ENCODE results near the gene ANO9. TPM values are rescaled to one million over a fixed set of nuclear protein-coding genes. Genes with fewer than 3 reads are reported as not detected.
"Not testable (repeated sequence)": the region's sequence is repeated elsewhere in the genome, so short reads cannot be mapped to it uniquely, and the experiment has no call there.

Gene ANO9
- total and polyA plus RNA-seq, 2 donors from 2014 or later = 11.3 to 21.8 TPM

DNA sequence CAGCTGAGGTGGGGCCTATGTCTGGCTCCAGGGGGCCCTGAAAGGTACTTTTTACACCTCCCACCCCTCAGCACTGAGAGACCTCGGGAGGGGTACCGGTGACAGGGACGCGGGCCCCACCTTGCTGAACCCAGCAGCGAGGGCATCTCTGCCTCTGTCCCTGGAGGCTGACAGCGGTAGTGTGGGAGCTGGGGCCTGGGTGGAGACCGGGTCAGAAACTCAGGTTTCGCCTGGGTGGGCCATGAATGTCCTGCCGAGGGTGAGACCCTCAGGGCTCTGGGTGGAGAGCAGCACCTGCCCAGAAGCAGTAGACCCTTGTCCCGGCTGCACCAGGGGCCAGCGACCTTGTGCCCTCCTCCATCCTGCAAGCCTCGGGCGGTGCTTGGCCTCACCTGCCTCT is 30.5 kb upstream of the ANO9 start:
- DNase-seq = peak in 1 of 5 donors; percentile 55
- intact Hi-C loops (cut with DNase I) = no loop called here
- Histone ChIP-seq H3K36me3 (ENCODE audit: control insufficient read depth in 2 of 3, insufficient read depth in 3 of 3, low read length in 3 of 3) (no peaks in the 10 kb centered on the region), H3K9ac (ENCODE audit: low read length in 3 of 3) (no peak overlapping the region), H3K27ac (ENCODE audit: low read depth in 2 of 2, low read length in 2 of 2) (no peak overlapping the region), H3K9me3 (ENCODE audit: control insufficient read depth in 2 of 3, insufficient read depth in 1 of 3, low read length in 3 of 3) (no peaks in the 10 kb centered on the region), H3K4me1 (ENCODE audit: control insufficient read depth in 2 of 3, insufficient read depth in 2 of 3, low read depth in 1 of 3, low read length in 3 of 3) (peaks cover 0 to 11% (median 6%) of the 10 kb centered on the region in 3 donors), H3K4me3 (ENCODE audit: low read length in 3 of 3) (no peak overlapping the region), H3K27me3 (ENCODE audit: control insufficient read depth, insufficient read depth, low read length) (no peaks in the 10 kb centered on the region)
- FAIRE-seq = no peak
- TF ChIP-seq, protein P1, sequence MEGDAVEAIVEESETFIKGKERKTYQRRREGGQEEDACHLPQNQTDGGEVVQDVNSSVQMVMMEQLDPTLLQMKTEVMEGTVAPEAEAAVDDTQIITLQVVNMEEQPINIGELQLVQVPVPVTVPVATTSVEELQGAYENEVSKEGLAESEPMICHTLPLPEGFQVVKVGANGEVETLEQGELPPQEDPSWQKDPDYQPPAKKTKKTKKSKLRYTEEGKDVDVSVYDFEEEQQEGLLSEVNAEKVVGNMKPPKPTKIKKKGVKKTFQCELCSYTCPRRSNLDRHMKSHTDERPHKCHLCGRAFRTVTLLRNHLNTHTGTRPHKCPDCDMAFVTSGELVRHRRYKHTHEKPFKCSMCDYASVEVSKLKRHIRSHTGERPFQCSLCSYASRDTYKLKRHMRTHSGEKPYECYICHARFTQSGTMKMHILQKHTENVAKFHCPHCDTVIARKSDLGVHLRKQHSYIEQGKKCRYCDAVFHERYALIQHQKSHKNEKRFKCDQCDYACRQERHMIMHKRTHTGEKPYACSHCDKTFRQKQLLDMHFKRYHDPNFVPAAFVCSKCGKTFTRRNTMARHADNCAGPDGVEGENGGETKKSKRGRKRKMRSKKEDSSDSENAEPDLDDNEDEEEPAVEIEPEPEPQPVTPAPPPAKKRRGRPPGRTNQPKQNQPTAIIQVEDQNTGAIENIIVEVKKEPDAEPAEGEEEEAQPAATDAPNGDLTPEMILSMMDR (IDR thresholded peaks at IDR 0.05; ENCODE audit: borderline replicate concordance, extremely low read depth, insufficient read depth) = no peak

GRCh38 chr11:471468-472145 is 29.8 kb upstream of the ANO9 start:
- FAIRE-seq = no peak
- Histone ChIP-seq H3K4me3 (ENCODE audit: low read length in 3 of 3) (no peak overlapping the region), H3K9me3 (ENCODE audit: control insufficient read depth in 2 of 3, insufficient read depth in 1 of 3, low read length in 3 of 3) (no peaks in the 10 kb centered on the region), H3K36me3 (ENCODE audit: control insufficient read depth in 2 of 3, insufficient read depth in 3 of 3, low read length in 3 of 3) (no peaks in the 10 kb centered on the region), H3K27ac (ENCODE audit: low read depth in 2 of 2, low read length in 2 of 2) (no peak overlapping the region), H3K4me1 (ENCODE audit: control insufficient read depth in 2 of 3, insufficient read depth in 2 of 3, low read depth in 1 of 3, low read length in 3 of 3) (peaks cover 0 to 11% (median 6%) of the 10 kb centered on the region in 3 donors), H3K9ac (ENCODE audit: low read length in 3 of 3) (no peak overlapping the region), H3K27me3 (ENCODE audit: control insufficient read depth, insufficient read depth, low read length) (no peaks in the 10 kb centered on the region)
- TF ChIP-seq, protein P1 (IDR thresholded peaks at IDR 0.05; ENCODE audit: borderline replicate concordance, extremely low read depth, insufficient read depth) = no peak
- peak in 1 of 5 donors; percentile 58 for DNase-seq
- intact Hi-C loops (cut with DNase I) = no loop called here

DNA sequence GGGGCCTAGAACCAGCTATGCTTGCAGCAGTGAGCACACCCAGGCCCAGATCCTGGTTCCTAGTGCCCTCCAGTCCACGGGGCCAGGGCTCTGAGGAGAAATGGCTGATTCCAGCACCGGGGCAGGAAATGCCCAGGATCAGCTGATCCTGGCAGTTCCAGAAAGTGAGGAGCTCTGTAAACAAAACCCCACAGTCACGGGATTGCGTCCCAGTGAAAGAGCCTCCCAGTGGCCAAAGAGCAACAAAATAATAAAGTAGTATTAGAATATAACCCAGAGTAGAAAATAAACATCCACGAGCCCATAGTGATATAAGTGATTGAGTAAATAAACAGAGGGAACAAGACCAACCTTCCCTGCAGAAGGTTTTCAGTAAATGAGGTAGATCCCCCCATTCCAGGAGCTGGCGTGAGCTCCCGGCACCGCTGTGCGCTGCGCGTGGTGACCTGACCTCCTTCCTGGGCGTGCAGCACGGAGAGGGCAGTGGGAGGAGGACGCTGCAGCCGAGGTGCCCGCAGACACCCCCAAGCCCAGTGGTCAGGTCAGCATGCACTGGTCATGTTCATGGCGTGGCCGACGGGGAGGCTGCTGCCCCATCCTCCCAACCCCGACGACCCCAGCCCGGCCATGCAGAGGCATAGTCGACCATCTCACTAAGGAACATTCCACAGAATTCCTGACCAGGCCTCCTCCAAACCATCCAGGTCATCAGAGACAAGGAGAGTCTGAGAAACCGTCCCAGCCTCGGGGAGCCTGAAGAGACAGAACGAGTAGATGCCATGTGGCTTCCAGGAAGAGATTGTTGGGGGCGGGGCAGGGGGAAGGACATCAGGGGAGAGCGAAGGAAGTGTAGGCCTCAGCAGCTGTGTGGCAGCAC is 28.1 kb upstream of the ANO9 start:
- peak overlapping the region; percentile 82 to 97 for H3K27ac ChIP-seq (ENCODE audit: low read depth in 2 of 2, low read length in 2 of 2)
- H3K36me3 ChIP-seq (ENCODE audit: control insufficient read depth in 2 of 3, insufficient read depth in 3 of 3, low read length in 3 of 3) = no peaks in the 10 kb centered on the region
- peak overlapping the region in 2 of 3 donors; percentile 0 to 90 for H3K9ac ChIP-seq (ENCODE audit: low read length in 3 of 3)
- H3K4me1 ChIP-seq (ENCODE audit: control insufficient read depth in 2 of 3, insufficient read depth in 2 of 3, low read depth in 1 of 3, low read length in 3 of 3) = peaks cover 0 to 11% (median 6%) of the 10 kb centered on the region in 3 donors
- peak overlapping the region in 2 of 3 donors; percentile 3 to 59 for H3K4me3 ChIP-seq (ENCODE audit: low read length in 3 of 3)
- no peaks in the 10 kb centered on the region for H3K27me3 ChIP-seq (ENCODE audit: control insufficient read depth, insufficient read depth, low read length)
- DNase-seq = peak; percentile 64 to 89 (median 69)
- H3K9me3 ChIP-seq (ENCODE audit: control insufficient read depth in 2 of 3, insufficient read depth in 1 of 3, low read length in 3 of 3) = no peaks in the 10 kb centered on the region
- peak; percentile 65 for FAIRE-seq
- TF ChIP-seq, protein P1 (IDR thresholded peaks at IDR 0.05; ENCODE audit: borderline replicate concordance, extremely low read depth, insufficient read depth) = peak; percentile 2
- intact Hi-C loops (cut with DNase I) = no loop called here

- DNase-seq; H3K9me3 ChIP-seq (ENCODE audit: control insufficient read depth in 2 of 3, insufficient read depth in 1 of 3, low read length in 3 of 3); intact Hi-C loops (cut with DNase I); FAIRE-seq; H3K27me3 ChIP-seq (ENCODE audit: control insufficient read depth, insufficient read depth, low read length); H3K36me3 ChIP-seq (ENCODE audit: control insufficient read depth in 2 of 3, insufficient read depth in 3 of 3, low read length in 3 of 3): not testable (repeated sequence)
- Histone ChIP-seq H3K27ac (ENCODE audit: low read depth in 2 of 2, low read length in 2 of 2) (peak overlapping the region; percentile 82 to 97), H3K4me3 (ENCODE audit: low read length in 3 of 3) (peak overlapping the region in 2 of 3 donors; percentile 3 to 59), H3K9ac (ENCODE audit: low read length in 3 of 3) (peak overlapping the region in 2 of 3 donors; percentile 0 to 90), H3K4me1 (ENCODE audit: control insufficient read depth in 2 of 3, insufficient read depth in 2 of 3, low read depth in 1 of 3, low read length in 3 of 3) (peaks cover 0 to 11% (median 6%) of the 10 kb centered on the region in 3 donors)
Observed at GRCh38 chr11:469026-469683, 27.3 kb upstream of the ANO9 start.
